Heart left ventricle (tissue), 16 donors: ENCODE measurements around the gene TNRC6C. TPM values are rescaled to one million over a fixed set of nuclear protein-coding genes. Genes with fewer than 3 reads are reported as not detected.

Experiments
- ATAC-seq, 4 donors: fragments of 200-7000 bp; cut with Tn5 transposase; one replicate each; pipeline ENCODE4 v1.9.1; 2020 to 2022; ENCODE audit warnings: moderate library complexity in 4 of 4, mild to moderate bottlenecking in 3 of 4, moderate number of reproducible peaks in 1 of 4
- DNase-seq, 5 donors: peaks; one replicate each; pipeline ENCODE4 v3.0.0-alpha.2; 2020
- H3K27ac ChIP-seq, 12 donors: fragments of 200-600 bp; sonication (generic) in 4 of 12; one replicate each; pipeline versions ENCODE4 v1.5.0 to v1.8.0; 2016 to 2022; ENCODE audit warnings: mild to moderate bottlenecking in 2 of 12
- H3K27me3 ChIP-seq, 9 donors: fragments of 200-600 bp; sonication (generic) in 2 of 9; one replicate each; pipeline versions ENCODE4 v1.5.1 to v1.8.0; 2016 to 2022; ENCODE audit warnings: mild to moderate bottlenecking in 3 of 9
- H3K36me3 ChIP-seq, 9 donors: fragments of 200-600 bp; sonication (generic) in 2 of 9; one replicate each; pipeline versions ENCODE4 v1.5.0 to v1.8.0; 2018 to 2022; ENCODE audit warnings: mild to moderate bottlenecking in 2 of 9
- H3K4me1 ChIP-seq, 12 donors: fragments of 200-600 bp; sonication (generic) in 4 of 12; one replicate each; pipeline versions ENCODE4 v1.5.0 to v1.8.0; 2016 to 2022; ENCODE audit warnings: mild to moderate bottlenecking in 3 of 12
- H3K4me3 ChIP-seq, 12 donors: fragments of 200-600 bp; sonication (generic) in 4 of 12; one replicate each; pipeline versions ENCODE4 v1.5.0 to v1.8.0; 2017 to 2022; ENCODE audit warnings: mild to moderate bottlenecking in 9 of 12, moderate library complexity in 4 of 12
- H3K9me3 ChIP-seq, 12 donors: fragments of 200-600 bp; sonication (generic) in 4 of 12; one replicate each; pipeline versions ENCODE4 v1.5.0 to v1.8.0; 2016 to 2022; ENCODE audit warnings: mild to moderate bottlenecking in 1 of 12
- CTCF ChIP-seq, 12 donors: fragments of 200-600 bp; sonication (generic) in 4 of 12; IDR thresholded peaks; one replicate each; pipeline versions ENCODE4 v1.5.0 to v1.8.0; 2018 to 2022; ENCODE audit warnings: antibody characterized with exemption in 12 of 12, mild to moderate bottlenecking in 5 of 12
- POLR2A ChIP-seq, 2 donors: fragments of 450-650 bp; IDR thresholded peaks; one replicate each; pipeline ENCODE4 v1.6.1; 2017; ENCODE audit warnings: antibody characterized with exemption in 2 of 2, mild to moderate bottlenecking in 2 of 2, moderate library complexity in 2 of 2
- WGBS, 4 donors: extraction: QIAGEN DNeasy Blood & Tissue Kit in 2 of 4; methylation state at CpG; one replicate each; pipeline versions ENCODE4 v1.1.5 to v1.1.7; 2013 to 2018; 5-methylcytosine and 5-hydroxymethylcytosine counted together
- intact Hi-C, 10 donors: fragments of 100-400 bp; cut with DNase I; formaldehyde crosslinking; loops; one replicate each; pipeline versions ENCODE4 v1.11.1 to v1.14.2; 2022
- polyA plus RNA-seq, 2 donors: library from polyadenylated mRNA; stranded (reverse); fragments of 200-250 nt; gene quantifications; one replicate each; pipeline ENCODE4 v1.2.3, GENCODE V29; 2013
- total RNA-seq, 9 donors: library from RNA; depleted of rRNA in 2 of 9; stranded (reverse); fragments of >200 nt in 2 of 9; fragmentation: NEBNext Ultra II Directional in 3 of 9; extraction: Animal tissue kit (Norgen Biotek cat#: 25700) in 3 of 9; gene quantifications; one replicate each; pipeline versions ENCODE4 v1.1.0 to v1.2.4, GENCODE V29; 2016 to 2023
- donor health status: ischemic (EF 13 %, LVEDD 7.1; RV severe dilation, severe dysfunction).
- donor health status: healthy with polysubstance abuse.
- donor health status: DM: no; HTN: yes; CAD: no.
- donor health status: DM: no; HTN: no; CAD: no.
- donor health status: ischemic (EF 25% LVEDD 6.9; RV normal size, moderate dysfunction).
- donor health status: ischemic (EF 25% LVEDD 5.7; RV mildly dilated, moderate dysfunction).
- donor health status: healthy.
- donor health status: DM: yes; HTN: yes; CAD: no.
- donor health status: ischemic (EF 35%, LVEDD 5.7; RV mildly dilated, moderate dysfunction).
- donor health status: nonischemic (EF 11% LVEDD 7.7; RV severe dilation, severe dysfunction).
- donor health status: DM: yes; HTN: yes; CAD: no.
- donor health status: PGD.
- donor health status: ischemic (EF 29% LVEDD 5.4; RV normal size, mild dysfunction).
- donor health status: nonischemic (EF 23%, LVEDD 6.1; RV moderate dilation, normal function).

The TNRC6C gene
- total and polyA plus RNA-seq, 11 donors = 7.7 to 24.7 (median 19.0) TPM

DNA sequence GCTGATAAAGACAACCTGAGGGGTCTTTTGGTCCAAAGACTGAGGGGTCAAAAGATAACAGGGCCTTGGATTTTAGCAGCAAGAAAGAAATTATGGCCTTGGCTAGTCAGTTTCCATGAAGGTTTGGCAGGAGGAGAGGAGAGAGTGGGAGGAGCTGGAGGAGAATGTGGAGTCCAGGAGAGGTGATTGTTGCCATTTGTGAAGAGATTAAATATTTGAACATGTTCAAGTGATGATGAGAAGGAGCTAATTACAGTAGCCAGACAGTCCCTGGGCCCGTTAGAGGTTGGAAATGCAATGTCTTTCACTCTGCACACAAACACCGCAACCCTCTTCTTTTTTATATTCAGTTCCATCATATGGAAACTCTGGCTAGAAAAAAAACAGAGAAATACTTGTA is 68.6 kb downstream of the TNRC6C start:
- H3K9me3 ChIP-seq = no peaks in the 10 kb centered on the region
- H3K27me3 ChIP-seq = no peaks in the 10 kb centered on the region
- no peak for TF ChIP-seq POLR2A (IDR thresholded peaks at IDR 0.05)
- no peak for TF ChIP-seq CTCF (IDR thresholded peaks at IDR 0.05)
- DNase-seq = no peak
- WGBS, 4 donors = 62 to 75% (median 69%) methylated on average over 2 of the region's 2 CpGs
- peaks cover 0 to 32% (median 8%) of the 10 kb centered on the region in 9 donors for H3K36me3 ChIP-seq
- no peak overlapping the region for H3K4me3 ChIP-seq
- peak; percentile 45 to 72 (median 56) for ATAC-seq
- peak overlapping the region in 3 of 12 donors; percentile 11 to 37 (median 22) for H3K27ac ChIP-seq
- intact Hi-C loops = loop anchor here in 4 of 10 donors (5.0 to 10.0 kb wide), 2 partner anchors 55 to 58 kb away; no protein-coding TSS in a partner anchor
- peaks cover 0 to 31% (median 16%) of the 10 kb centered on the region in 12 donors for H3K4me1 ChIP-seq

GRCh38 chr17:78029697-78030096 is 71.2 kb downstream of the TNRC6C start:
- intact Hi-C loops = loop anchor here in 4 of 10 donors (5.0 to 10.0 kb wide), 2 partner anchors 53 to 55 kb away; no protein-coding TSS in a partner anchor
- TF ChIP-seq CTCF (IDR thresholded peaks at IDR 0.05) (no peak), POLR2A (IDR thresholded peaks at IDR 0.05) (no peak)
- Histone ChIP-seq H3K27me3 (no peaks in the 10 kb centered on the region), H3K36me3 (peaks cover 0 to 44% (median 19%) of the 10 kb centered on the region in 9 donors), H3K4me3 (no peak overlapping the region), H3K27ac (no peak overlapping the region), H3K9me3 (no peaks in the 10 kb centered on the region), H3K4me1 (peaks cover 0 to 40% (median 24%) of the 10 kb centered on the region in 12 donors)
- ATAC-seq = no peak
- 25 to 52% (median 37%) methylated on average over 1 of the region's 1 CpG for WGBS, 4 donors
- DNase-seq = no peak

GRCh38 chr17:78031435-78031834 is 72.9 kb downstream of the TNRC6C start:
- no peaks in the 10 kb centered on the region for H3K9me3 ChIP-seq

GRCh38 chr17:78032166-78032565 is 73.7 kb downstream of the TNRC6C start:
- H3K4me3 ChIP-seq = no peak overlapping the region
- H3K27me3 ChIP-seq = no peaks in the 10 kb centered on the region
- TF ChIP-seq CTCF (IDR thresholded peaks at IDR 0.05) (no peak), POLR2A (IDR thresholded peaks at IDR 0.05) (no peak)
- H3K27ac ChIP-seq = peak overlapping the region in 2 of 12 donors; percentile 24 to 31
- no peak for DNase-seq
- intact Hi-C loops = no loop called here
- peaks cover 0 to 57% (median 35%) of the 10 kb centered on the region in 9 donors for H3K36me3 ChIP-seq
- H3K9me3 ChIP-seq = no peaks in the 10 kb centered on the region
- peaks cover 0 to 26% (median 13%) of the 10 kb centered on the region in 12 donors for H3K4me1 ChIP-seq
- WGBS, 4 donors = 44 to 58% (median 50%) methylated on average over 1 of the region's 1 CpG
- ATAC-seq = no peak

More at GRCh38 chr17:78031435-78031834, 72.9 kb downstream of the TNRC6C start:
- peaks cover 0 to 31% (median 18%) of the 10 kb centered on the region in 12 donors for H3K4me1 ChIP-seq
- ATAC-seq (no peak), DNase-seq (no peak)
- 81 to 91% (median 90%) methylated on average over 7 to 8 of the region's 8 CpGs for WGBS, 4 donors
- intact Hi-C loops = no loop called here
- H3K4me3 ChIP-seq = no peak overlapping the region
- no peak overlapping the region for H3K27ac ChIP-seq
- peaks cover 0 to 50% (median 27%) of the 10 kb centered on the region in 9 donors for H3K36me3 ChIP-seq
- TF ChIP-seq CTCF (IDR thresholded peaks at IDR 0.05) (no peak), POLR2A (IDR thresholded peaks at IDR 0.05) (no peak)
- no peaks in the 10 kb centered on the region for H3K27me3 ChIP-seq
